Myocyte (in vitro differentiated cells): ENCODE results near the gene ARSA. TPM values are rescaled to one million over a fixed set of nuclear protein-coding genes. Genes with fewer than 3 reads are reported as not detected.
"Not testable (repeated sequence)": the region's sequence is repeated elsewhere in the genome, so short reads cannot be mapped to it uniquely, and the experiment has no call there.

Experiments used
- DNase-seq: peaks from one replicate; pipeline ENCODE4 v3.0.0-alpha.2; 2012; ENCODE audit warnings: low read depth
- polyA plus RNA-seq: library from polyadenylated mRNA; unstranded; fragments of >200 nt; gene quantifications from one replicate; pipeline ENCODE4 v1.2.1, GENCODE V29; 2012; ENCODE audit warnings: missing spikeins
- total RNA-seq: library from RNA; depleted of rRNA; stranded (reverse); fragments of >200 nt; gene quantifications from 2 replicates; pipeline ENCODE4 v1.2.3, GENCODE V29; 2014

ARSA gene
- 30.5 and 37.4 TPM in 2 replicates for total RNA-seq
- polyA plus RNA-seq: 50.4 TPM

DNA sequence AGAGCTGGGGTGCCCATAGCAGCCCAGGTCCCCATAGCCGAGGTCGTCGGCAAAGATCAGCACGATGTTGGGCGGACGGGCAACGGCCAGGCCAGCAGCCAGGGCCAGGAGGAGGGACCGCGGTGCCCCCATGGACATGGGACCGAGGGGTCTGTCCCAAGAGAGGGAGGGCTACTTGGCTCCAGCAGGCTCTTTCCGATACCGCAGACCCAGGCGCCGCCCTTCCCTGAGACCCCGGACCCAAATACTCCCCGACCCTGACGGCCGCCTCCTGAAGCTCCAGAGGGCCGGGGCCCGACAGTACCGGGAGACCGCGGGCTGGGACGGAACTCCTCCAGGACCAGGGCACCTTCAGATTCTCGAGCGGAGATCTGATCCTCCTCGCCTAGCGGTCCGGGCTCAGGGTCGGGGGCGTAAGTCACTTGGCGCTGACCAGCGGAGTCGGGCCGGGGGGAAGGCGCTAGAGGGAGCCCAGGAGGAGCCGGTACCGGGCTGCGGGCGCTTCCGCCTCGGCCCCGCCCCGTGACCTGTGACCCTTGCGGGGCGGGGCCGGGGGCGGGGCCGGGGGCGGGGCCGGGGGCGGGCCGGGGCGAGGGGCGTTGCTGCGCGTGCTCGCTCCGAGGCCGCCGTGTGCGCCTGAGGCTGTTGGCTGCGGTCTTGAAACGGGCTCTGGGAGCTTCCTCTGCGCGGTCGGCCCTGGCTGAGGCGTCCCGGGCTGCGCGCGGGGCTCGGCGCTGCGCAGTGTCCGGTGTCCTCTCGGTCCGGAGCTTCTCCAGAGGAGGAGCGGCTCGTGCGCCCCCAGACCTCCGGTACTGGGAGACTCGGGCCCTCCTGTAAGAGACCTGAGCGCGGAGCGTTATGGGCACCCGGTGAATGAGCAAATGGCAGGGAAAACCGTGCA is at the start of gene ARSA:
Gene ARSA (minus strand): TSS at position 511 of the 901 bp plus-strand sequence. CDS start 373 bp downstream, at position 138.
- peak; percentile 83 for DNase-seq

DNA sequence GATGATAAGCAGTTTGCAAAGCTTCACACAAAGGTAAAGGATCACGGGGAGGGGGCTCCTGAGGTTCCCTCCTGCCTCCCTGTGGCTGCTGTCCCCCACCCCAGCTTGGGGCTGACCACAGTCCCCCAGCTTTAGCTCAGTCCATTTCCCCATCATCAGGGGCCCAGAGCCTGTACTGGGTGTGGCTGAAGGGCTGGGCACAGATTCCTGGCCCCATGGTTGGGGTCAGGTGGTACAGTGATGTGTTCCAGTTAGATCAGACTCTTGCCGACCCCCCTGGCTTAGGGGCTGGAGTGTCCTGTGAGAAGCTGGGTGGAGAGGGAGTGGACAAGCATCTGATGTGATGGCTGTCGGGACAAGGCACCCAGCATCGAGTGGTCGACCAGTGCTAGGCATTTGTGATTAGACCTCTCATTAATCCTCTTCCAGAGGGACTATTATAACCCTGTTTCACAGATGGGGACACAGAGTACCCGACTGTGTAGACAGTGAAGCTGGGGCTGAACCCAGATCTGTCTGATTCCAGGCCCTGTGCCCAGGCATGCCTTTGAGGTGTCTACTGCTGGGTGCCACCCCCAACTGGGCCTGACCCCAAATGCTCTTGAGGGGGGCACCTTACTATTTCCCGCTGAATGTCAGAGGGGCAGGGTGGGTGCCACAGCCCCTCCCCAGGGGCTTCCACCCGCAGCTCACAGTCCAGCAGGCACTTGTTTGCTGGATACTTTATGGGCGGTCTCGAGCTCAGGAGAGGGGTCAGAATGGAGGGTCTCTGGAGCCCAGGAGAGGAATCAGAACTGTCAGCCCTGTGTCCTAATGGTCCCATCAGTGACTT is 48.9 kb upstream of the ARSA start:
- DNase-seq: no peak

DNA sequence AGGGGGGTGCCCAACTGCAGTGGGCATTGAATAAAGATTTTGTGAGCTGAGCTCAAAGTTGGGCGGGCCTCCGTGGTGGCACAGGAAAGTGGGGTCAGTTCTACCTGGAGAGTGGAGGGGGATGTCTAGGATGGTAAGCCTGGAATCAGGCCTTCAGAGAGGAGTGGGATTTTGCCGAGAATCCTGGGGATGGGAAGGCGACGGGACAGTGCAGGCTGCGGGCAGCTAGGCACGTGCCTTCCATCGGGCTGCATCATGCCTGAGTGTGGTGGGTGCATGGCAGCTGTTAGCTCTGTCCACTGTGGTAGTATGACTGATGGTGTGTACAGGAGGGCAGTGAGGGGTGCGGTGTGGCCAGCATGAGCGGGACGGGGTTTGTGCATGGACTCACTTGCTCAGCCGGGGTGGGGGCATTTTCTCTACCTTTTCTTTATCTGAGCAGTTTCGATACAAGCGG is 48.3 kb upstream of the ARSA start:
- DNase-seq: peak; percentile 62

DNA sequence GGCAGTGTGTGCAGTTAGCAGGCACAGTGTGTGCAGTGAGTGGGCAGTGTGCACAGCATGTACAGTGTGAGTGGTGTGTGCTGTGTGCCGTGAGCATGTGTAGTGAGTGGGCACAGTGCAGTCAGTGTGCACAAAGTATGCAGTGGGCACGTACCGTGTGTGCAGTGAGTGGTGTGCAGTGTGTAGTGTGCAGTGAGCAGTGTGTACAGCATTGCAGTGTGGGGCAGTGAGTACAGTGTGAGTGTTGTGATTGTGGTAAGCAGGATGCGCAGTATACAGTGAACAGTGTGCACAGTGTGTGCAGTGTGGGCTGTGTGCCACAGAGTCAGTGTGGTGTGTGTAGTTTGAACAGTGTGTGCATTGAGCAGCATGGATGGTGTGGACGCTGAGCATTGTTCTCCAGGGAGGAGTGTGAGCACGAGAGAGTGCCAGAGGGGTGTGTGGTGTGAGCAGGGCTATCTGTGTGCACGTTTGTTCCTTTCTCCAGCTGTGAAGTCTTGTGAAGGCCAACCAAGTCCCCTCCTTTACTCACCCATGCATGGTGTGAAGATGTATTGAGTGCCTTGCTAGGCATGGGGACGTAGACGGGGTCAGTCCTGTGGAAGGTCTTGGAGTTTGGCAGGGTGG is 47.7 kb upstream of the ARSA start:
- no peak for DNase-seq

DNA sequence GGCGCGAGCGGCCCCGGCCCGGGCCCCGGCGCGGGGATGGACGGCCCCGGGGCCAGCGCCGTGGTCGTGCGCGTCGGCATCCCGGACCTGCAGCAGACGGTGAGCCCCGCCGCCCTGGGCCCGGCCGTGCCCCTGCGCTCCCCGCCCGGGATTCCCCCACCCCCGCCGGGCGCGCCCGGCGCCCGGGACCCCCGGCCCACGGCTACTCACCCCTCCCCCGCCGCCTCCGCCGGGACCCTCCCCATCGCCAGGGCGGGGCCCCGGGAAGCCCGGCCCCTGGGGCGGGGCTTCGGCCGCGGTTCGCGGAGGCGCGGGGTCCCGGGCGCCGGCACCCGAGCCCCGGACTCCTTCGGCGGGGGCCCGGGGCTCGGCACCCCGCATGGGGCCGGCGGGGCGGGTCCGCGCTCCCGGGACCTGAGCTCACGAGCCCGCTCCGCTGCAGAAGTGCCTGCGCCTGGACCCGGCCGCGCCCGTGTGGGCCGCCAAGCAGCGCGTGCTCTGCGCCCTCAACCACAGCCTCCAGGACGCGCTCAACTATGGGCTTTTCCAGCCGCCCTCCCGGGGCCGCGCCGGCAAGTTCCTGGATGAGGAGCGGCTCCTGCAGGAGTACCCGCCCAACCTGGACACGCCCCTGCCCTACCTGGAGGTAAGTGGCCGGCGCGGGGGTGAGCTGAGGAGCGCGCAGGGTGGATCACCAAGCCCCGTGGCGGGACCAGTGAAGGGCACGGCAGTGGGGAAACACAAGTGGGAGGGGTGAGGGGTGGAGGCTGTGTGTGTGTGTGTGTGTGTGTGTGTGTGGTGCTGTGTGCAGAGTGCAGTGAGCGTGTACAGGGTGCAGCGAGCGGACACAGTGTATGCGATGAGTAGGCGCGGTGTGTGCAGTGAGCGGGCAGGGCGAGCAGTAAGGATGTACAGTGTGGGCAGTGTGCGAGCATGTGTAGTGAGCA is 46.9 kb upstream of the ARSA start:
- no peak for DNase-seq

DNA sequence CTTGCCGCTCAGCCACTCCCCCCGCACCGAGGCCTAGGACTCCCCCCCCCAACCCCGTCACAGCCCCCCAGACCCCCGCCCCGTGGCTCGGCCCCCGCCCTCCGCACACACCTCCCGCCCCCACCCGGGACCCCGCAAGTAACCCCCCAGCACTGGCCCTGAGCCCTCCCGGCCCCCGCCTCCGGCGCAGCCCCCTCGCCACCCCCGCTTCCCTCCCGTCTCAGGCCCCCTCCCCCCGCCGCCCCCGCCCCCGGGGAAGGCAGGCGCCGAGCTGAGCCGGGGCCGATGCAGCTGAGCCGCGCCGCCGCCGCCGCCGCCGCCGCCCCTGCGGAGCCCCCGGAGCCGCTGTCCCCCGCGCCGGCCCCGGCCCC is 46.2 kb upstream of the ARSA start:
- no peak for DNase-seq

DNA sequence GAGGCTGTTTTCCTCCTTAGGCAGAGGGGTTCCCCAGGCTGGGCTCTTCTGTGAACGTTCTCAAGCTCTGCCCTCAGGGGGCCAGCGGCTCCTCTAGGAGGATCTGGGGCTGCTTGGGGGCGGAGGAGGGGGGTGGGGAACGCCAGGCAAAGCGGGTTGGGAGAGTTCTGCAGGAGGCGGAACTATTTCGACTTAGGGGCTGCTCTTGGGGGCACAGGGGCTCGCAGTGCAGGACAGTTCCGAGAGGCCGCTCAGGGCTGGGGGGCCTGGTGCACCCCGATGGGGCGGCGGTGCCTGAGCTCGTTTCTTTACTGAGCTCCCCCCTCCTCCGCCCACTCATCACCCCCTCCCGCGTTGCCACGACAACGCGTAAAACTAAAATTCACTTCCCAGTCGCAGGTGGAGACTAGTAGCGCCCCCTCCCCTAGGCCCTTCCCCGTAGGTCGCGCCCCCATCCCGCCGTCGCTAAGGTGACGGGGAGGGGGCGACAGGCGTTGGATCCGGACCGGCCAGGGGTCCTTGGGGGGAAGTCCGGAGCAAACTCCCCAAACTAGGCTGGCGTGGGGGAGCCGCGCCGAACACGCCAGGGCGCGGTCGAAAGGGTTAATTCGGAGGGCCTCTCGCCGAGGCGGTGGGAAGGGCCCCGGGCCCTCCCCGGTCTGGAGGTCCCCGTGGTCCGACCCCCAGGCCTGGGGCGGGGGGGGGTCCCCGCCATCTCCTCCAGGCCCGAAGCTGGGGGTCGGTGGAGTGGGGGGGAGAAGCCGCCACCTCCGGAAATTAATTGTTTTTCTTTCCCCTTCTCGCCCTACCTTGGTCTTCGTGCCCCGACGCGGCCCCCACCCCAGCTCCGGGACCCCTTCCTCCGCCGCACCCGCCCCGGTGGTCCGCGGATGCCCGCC is 45.5 kb upstream of the ARSA start:
- DNase-seq: no peak

DNA sequence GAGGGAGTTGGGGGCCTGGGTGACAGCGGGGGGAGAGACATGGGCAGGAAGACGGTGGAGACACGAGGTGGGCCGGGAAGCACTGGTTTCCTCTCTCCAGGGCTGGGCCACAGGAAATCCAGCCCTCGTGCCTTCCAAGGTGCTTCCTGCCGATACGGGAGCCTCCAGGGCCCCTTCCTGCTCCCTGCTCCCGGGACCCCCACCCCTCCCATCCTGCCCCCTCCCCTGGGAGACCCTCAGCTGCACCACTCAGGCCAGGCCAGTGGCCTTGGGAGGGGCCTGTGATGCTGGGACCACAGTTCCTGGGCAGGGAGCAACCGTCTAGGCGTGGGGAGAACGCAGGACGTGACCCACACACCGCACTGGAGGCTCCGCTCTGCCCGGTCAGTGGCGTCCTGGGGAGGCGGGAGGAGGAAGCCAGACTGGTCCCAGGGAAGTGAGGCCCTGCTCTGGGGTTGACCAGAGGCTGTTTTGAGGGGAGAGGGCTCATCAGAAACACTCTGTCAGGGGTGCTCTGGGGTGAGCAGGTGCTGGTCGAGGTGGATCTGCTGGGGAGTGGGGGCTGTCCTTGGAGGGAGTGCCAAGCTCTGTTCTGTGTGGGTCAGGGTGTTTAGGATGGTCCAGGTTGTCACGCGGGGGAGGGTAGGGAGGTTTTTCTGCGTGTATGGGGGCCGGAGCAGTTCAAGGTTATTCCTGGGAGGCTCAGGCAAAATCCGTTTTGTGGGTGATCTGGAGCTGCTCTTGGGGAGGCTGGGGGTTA is 44.7 kb upstream of the ARSA start, which contains the start of gene SHANK3:
Gene SHANK3 (plus strand): TSS at position 353 of the 760 bp plus-strand sequence.
- no peak for DNase-seq

DNA sequence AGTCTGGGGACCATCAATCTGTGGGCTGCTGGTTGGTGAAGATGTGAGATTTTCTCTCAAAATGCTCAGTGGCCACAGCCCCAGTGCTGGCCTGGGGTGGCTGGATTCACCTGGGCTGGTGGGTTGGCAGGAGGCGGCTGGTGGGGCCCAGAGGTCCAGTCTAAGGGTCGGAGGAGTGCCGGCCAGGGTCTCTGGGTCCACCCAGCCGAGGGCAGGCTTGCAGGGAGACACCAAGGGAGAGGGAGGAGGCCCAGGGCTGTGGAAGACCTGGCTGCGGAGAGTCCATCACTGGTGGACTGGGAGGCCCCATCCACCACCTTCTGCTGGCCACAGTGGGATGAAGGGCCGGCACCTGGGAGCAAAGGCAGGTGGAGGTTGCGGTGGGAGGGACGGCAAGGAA is 44.1 kb upstream of the ARSA start:
- no peak for DNase-seq

DNA sequence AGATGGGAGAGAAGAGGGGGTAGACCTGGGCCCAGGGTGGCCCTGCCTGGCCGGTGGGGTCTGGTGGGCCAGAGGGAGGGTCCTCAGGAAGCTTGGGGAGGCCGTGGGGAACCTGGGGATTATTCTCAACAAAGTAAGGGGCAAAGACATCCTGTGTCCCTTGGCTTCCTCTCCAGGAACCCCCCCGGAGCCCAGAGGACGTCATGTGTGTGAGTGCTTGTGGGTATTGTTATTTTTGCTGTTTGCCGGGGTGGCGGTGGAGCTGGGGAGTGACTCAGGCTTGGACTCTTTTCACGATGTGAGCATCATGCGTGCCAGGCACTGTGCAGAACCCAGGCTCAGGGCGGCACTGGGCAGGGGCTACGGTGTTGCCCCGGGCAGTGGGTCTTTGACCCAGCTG is 43.7 kb upstream of the ARSA start:
- DNase-seq: no peak

DNA sequence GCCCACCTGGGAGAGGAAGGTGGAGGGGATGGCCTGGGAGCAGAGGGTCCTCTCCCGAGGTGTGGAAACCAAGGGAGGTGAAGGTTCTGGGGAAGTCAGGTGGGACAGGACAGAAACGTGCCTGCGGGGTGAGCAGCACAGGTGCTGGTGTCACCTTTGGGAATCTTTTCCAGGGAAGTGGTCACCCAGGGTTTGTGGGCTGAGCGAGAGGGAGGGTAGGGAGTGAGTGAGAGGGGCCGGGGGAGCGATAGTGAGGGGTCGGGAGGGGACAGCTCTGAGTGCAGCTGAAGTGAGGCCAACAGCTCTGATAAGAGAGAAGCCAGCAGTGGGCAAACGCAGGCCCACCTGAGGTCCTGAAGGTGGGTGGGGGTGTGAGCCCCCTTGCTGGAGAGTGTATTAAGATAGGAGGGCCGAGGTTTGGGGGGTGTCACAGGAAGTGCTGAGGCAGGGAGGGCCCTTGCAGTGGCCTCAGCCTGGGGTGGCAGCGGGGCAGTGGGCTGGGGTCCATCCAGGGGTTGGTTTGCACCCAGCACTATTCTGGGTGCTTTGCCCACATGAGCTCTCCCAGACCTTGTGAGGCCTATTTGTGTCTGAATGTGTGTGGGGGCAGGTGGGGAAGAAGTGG is 43.1 kb upstream of the ARSA start:
- no peak for DNase-seq

DNA sequence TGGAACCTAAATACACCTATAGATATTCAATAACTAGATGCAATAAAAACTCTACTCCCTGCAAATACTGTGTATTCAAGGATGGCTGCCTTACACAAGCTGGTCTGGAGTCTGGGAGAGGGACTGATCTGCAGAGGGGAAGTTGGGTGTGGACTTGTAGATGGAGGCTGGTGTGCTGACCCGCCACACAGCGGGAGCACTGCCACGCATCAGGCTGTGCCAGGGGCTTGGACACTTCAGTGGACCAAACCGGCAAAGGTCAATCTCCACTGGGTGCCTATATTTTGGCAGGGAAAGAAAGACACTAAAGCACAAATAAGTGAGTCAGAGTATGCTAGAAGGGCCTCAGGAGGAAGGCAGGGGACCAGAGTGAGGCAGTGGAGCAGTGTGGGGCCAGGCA is 42.6 kb upstream of the ARSA start:
- no peak for DNase-seq

DNA sequence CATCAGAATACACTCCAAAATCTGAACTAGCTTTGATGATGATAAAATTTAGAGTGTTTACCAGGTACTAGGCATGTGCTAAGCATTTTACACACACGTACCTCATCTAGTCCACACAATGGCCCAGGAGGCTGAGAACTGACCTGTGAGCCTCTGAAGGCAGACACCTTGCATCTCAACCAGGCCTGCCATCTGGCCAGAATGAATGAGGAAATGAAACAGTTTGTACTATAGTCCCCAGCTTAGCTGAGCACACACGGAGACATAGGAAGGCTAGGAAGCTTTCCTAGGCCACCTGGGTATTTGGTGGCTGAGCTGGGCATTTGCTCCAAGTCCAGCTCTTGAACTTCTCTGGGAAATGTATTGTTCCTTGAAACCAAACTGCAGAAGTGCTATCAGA is 37.8 kb upstream of the ARSA start:
- DNase-seq: peak; percentile 7

DNA sequence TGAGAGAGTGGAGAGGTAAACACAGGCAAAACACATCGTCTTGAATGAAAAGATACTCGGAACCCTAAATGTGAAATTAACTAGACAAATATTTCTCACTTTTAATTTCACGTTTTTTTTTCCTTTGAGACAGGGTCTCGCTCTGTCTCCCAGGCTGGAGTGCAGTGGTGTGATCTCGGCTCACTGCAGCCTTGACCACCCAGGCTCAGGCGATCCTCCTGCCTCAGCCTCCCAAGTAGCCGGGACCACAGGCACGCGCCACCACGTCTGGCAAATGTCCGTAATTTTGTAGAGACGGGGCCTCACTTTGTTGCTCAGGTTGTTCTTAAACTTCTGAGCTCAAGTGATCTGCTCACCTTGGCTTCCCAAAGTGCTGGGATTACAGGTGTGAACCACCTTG is 37.3 kb upstream of the ARSA start:
- DNase-seq: no peak

DNA sequence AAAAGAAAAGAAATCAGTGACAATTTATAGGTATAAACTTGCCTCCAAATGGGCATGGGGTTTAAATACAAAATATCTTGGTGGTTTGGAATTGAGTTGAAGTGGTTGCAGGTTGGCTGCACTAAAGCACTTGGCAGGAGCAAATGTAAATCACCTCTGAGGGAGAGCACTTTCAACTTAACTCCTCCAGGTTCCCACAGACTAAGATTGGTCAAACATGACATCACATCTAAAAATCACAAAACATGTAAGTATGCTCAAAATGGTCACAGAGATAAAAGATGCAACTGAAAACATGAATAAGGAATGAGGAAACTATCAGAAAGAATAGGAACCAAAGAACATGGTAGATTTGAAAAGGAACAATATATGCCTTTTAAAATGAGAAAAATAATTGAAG is 32.4 kb upstream of the ARSA start:
- DNase-seq: no peak

DNA sequence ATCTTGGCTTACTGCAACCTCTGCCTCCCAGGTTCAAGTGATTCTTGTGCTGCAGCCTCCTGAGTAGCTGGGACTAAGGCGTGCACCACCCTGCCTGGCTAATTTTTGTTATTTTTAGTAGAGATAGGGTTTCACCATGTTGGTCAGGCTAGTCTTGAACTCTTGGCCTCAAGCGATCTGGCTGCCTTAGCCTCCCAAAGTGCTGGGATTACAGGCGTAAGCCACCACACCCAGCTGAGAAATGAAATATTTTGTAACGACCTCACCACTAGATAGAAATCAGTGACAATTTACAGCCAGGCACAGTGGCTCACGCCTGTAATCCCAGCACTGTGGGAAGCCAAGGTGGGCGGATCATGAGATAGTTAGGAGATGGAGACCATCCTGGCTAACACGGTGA is 31.8 kb upstream of the ARSA start:
- not testable (repeated sequence) for DNase-seq

DNA sequence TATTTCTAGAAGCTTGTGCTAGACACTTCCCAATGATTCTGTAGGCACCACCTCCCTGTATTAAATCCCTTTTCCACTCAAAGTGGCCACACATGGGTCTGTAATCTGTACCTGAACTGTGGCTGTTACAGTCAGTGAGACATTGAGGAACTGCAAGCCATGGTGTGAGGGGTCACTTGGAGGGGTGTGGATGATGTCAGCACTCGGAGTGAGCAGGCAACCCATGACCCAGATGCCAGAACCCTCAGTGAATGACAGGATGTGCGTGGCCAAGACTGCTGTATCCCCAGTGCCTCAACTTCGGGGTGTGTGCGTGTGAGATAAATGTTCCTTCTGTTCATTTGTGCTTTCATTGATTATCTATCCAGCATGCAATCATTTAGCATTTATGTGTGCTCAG is 30.0 kb upstream of the ARSA start:
- DNase-seq: no peak
